NCI-H1417 treated with DMSO at 0.1 percent for 48 hours (cell line): ENCODE results near the gene SOX14.

Experiments used
- DNase-seq: peaks from one replicate; lab custom pipeline; 2025; lab: John Stamatoyannopoulos, UW

Gene SOX14

GRCh38 chr3:137768361-137769321, 4.5 kb downstream of the SOX14 start:
- DNase-seq, result no peak

GRCh38 chr3:137769322-137770065, 5.4 kb downstream of the SOX14 start:
- DNase-seq, result no peak

- DNase-seq, result no peak
These were observed 6.1 kb downstream of the SOX14 start for GRCh38 chr3:137770066-137770834.

GRCh38 chr3:137770835-137771399, 6.8 kb downstream of the SOX14 start:
- no peak for DNase-seq

GRCh38 chr3:137771401-137772213, 7.5 kb downstream of the SOX14 start:
- DNase-seq, result no peak

GRCh38 chr3:137772214-137772955, 8.3 kb downstream of the SOX14 start:
- DNase-seq, result no peak

GRCh38 chr3:137778941-137779340, 14.8 kb downstream of the SOX14 start:
- DNase-seq, result no peak

- no peak for DNase-seq
These were observed 23.4 kb downstream of the SOX14 start for GRCh38 chr3:137787529-137787928.

- no peak for DNase-seq
These were observed 25.1 kb downstream of the SOX14 start for GRCh38 chr3:137789236-137789635.

- DNase-seq, result no peak
These were observed 28.6 kb downstream of the SOX14 start for GRCh38 chr3:137792626-137793271.

GRCh38 chr3:137796993-137797392, 32.9 kb downstream of the SOX14 start:
- DNase-seq, result no peak

- no peak for DNase-seq
These were observed 39.1 kb downstream of the SOX14 start for GRCh38 chr3:137803215-137803614.

GRCh38 chr3:137807998-137808397, 43.9 kb downstream of the SOX14 start:
- no peak for DNase-seq

GRCh38 chr3:137809509-137809908, 45.4 kb downstream of the SOX14 start:
- no peak for DNase-seq

- DNase-seq, result no peak
These were observed 47.9 kb downstream of the SOX14 start for GRCh38 chr3:137812023-137812422.

GRCh38 chr3:137815251-137815650, 51.1 kb downstream of the SOX14 start:
- DNase-seq, result no peak
